SU-DHL-6 (cell line): Measurements from ENCODE around the gene TXNDC2.

Source experiments
- EZH2phosphoT487 ChIP-seq: fragments of 200-600 bp; sonication (generic), shearing (Covaris generic); conservative IDR thresholded peaks from 2 replicates; pipeline ENCODE4 v1.6.1; 2018; ENCODE audit warnings: mild to moderate bottlenecking, antibody characterized with exemption, low read length, moderate library complexity, mixed read lengths
- TF ChIP-seq, protein P1 (sequence below): fragments of 200-600 bp; sonication (generic); IDR thresholded peaks from one replicate; pipeline ENCODE4 v1.5.1; 2017; ENCODE audit warnings: antibody characterized with exemption, mild to moderate bottlenecking, low read length, moderate library complexity; ENCODE audit not compliant: insufficient read depth, poor library complexity, severe bottlenecking

GRCh38 chr18:9871244-9871746, 14.5 kb upstream of the TXNDC2 start:
- TF ChIP-seq, protein P1, sequence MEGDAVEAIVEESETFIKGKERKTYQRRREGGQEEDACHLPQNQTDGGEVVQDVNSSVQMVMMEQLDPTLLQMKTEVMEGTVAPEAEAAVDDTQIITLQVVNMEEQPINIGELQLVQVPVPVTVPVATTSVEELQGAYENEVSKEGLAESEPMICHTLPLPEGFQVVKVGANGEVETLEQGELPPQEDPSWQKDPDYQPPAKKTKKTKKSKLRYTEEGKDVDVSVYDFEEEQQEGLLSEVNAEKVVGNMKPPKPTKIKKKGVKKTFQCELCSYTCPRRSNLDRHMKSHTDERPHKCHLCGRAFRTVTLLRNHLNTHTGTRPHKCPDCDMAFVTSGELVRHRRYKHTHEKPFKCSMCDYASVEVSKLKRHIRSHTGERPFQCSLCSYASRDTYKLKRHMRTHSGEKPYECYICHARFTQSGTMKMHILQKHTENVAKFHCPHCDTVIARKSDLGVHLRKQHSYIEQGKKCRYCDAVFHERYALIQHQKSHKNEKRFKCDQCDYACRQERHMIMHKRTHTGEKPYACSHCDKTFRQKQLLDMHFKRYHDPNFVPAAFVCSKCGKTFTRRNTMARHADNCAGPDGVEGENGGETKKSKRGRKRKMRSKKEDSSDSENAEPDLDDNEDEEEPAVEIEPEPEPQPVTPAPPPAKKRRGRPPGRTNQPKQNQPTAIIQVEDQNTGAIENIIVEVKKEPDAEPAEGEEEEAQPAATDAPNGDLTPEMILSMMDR, result no peak
- no peak for TF ChIP-seq EZH2phosphoT487
